Measurements from ENCODE around the gene STK10. TPM values are rescaled to one million over a fixed set of nuclear protein-coding genes. Genes with fewer than 3 reads are reported as not detected.

STK10 gene
- polyA plus RNA-seq, 1 donor (not counting 4 experiments of a cell fraction or from before 2014, with no cell fraction given), result 19.8 TPM

GRCh38 chr5:172004824-172005237 lies 183.2 kb downstream of the STK10 start:
- DNase-seq (ENCODE audit: low read depth, low spot score), result no peak
- Histone ChIP-seq H3K9ac (ENCODE audit: control insufficient read depth, extremely low read depth, insufficient read depth, low read length) (peak overlapping the region; percentile 94), H3K9me3 (ENCODE audit: control insufficient read depth, low read depth, low read length) (no peaks in the 10 kb centered on the region), H3K4me3 (ENCODE audit: control insufficient read depth in 2 of 3, extremely low read depth in 1 of 3, insufficient read depth in 2 of 3, low read depth in 1 of 3, low read length in 3 of 3) (peak overlapping the region; percentile 87 to 96 (median 88)), H3K27ac (ENCODE audit: control insufficient read depth, insufficient read depth, low read length) (peak overlapping the region; percentile 96), H3K79me2 (ENCODE audit: control insufficient read depth, insufficient read depth, low read length) (peaks cover 67% of the 10 kb centered on the region), H3K4me1 (ENCODE audit: control insufficient read depth, extremely low read depth, insufficient read depth, low read length) (peaks cover 54% of the 10 kb centered on the region), H3K9me1 (ENCODE audit: control insufficient read depth, extremely low read depth, insufficient read depth, low read length) (no peaks in the 10 kb centered on the region), H3K36me3 (ENCODE audit: control insufficient read depth in 2 of 2, extremely low read depth in 1 of 2, insufficient read depth in 2 of 2, low read length in 2 of 2) (no peaks in the 10 kb centered on the region), H3K27me3 (ENCODE audit: control insufficient read depth, extremely low read depth, insufficient read depth, low read length) (no peaks in the 10 kb centered on the region), H3K4me2 (ENCODE audit: control insufficient read depth, extremely low read depth, insufficient read depth, low read depth, low read length) (peak overlapping the region; percentile 95), H2AFZ (ENCODE audit: control insufficient read depth, low read length) (no peak overlapping the region), H4K20me1 (ENCODE audit: control insufficient read depth, extremely low read depth, insufficient read depth, low read length) (peaks cover 3% of the 10 kb centered on the region)
- no peak for FAIRE-seq
- dilution Hi-C loops (cut with MboI; ENCODE audit: extremely low pct_ligation_motif_present, low sequenced_read_pairs), result no loop called here
- TF ChIP-seq EZH2 (IDR thresholded peaks at IDR 0.05; ENCODE audit: low read length) (no peak), CTCF (optimal IDR thresholded peaks at IDR 0.05 in 1 of 3, IDR thresholded peaks at IDR 0.05 in 1 of 3, conservative IDR thresholded peaks at IDR 0.05 in 1 of 3; ENCODE audit: extremely low read depth in 1 of 3, insufficient read depth in 2 of 3, low read length in 3 of 3) (no peak)

- dilution Hi-C loops (cut with MboI; ENCODE audit: extremely low pct_ligation_motif_present, low sequenced_read_pairs), result no loop called here
- Histone ChIP-seq H3K9me3 (ENCODE audit: control insufficient read depth, low read depth, low read length) (no peaks in the 10 kb centered on the region), H3K79me2 (ENCODE audit: control insufficient read depth, insufficient read depth, low read length) (peaks cover 78% of the 10 kb centered on the region), H3K9me1 (ENCODE audit: control insufficient read depth, extremely low read depth, insufficient read depth, low read length) (no peaks in the 10 kb centered on the region), H3K4me3 (ENCODE audit: control insufficient read depth in 2 of 3, extremely low read depth in 1 of 3, insufficient read depth in 2 of 3, low read depth in 1 of 3, low read length in 3 of 3) (no peak overlapping the region), H2AFZ (ENCODE audit: control insufficient read depth, low read length) (no peak overlapping the region), H3K4me2 (ENCODE audit: control insufficient read depth, extremely low read depth, insufficient read depth, low read depth, low read length) (peak overlapping the region; percentile 95), H3K9ac (ENCODE audit: control insufficient read depth, extremely low read depth, insufficient read depth, low read length) (no peak overlapping the region), H3K27me3 (ENCODE audit: control insufficient read depth, extremely low read depth, insufficient read depth, low read length) (no peaks in the 10 kb centered on the region), H3K4me1 (ENCODE audit: control insufficient read depth, extremely low read depth, insufficient read depth, low read length) (peaks cover 43% of the 10 kb centered on the region), H3K27ac (ENCODE audit: control insufficient read depth, insufficient read depth, low read length) (no peak overlapping the region), H3K36me3 (ENCODE audit: control insufficient read depth in 2 of 2, extremely low read depth in 1 of 2, insufficient read depth in 2 of 2, low read length in 2 of 2) (no peaks in the 10 kb centered on the region), H4K20me1 (ENCODE audit: control insufficient read depth, extremely low read depth, insufficient read depth, low read length) (peaks cover 3% of the 10 kb centered on the region)
- DNase-seq (ENCODE audit: low read depth, low spot score) (no peak), FAIRE-seq (no peak)
- TF ChIP-seq CTCF (optimal IDR thresholded peaks at IDR 0.05 in 1 of 3, IDR thresholded peaks at IDR 0.05 in 1 of 3, conservative IDR thresholded peaks at IDR 0.05 in 1 of 3; ENCODE audit: extremely low read depth in 1 of 3, insufficient read depth in 2 of 3, low read length in 3 of 3) (no peak), EZH2 (IDR thresholded peaks at IDR 0.05; ENCODE audit: low read length) (no peak)
Measured at GRCh38 chr5:172003746-172004145, 184.3 kb downstream of the STK10 start.
